Muscle layer of colon (tissue), 2 donors: ENCODE results near the gene MYO5C.

Experiments used
- H3K27ac ChIP-seq: one replicate; pipeline ENCODE4 v1.7.0; 2013; ENCODE audit warnings: low read depth, mild to moderate bottlenecking, low read length, moderate library complexity
- H3K27me3 ChIP-seq, 2 donors: one replicate each; pipeline ENCODE4 v1.7.0; 2013; ENCODE audit warnings: low read length in 2 of 2, mild to moderate bottlenecking in 2 of 2; ENCODE audit not compliant: insufficient read depth in 2 of 2, control insufficient read depth in 1 of 2
- H3K36me3 ChIP-seq: one replicate; pipeline ENCODE4 v1.7.0; 2013; ENCODE audit warnings: mild to moderate bottlenecking, low read length; ENCODE audit not compliant: insufficient read depth
- H3K4me1 ChIP-seq: one replicate; pipeline ENCODE4 v1.7.0; 2013; ENCODE audit warnings: mild to moderate bottlenecking, low read length; ENCODE audit not compliant: insufficient read depth
- H3K4me3 ChIP-seq, 2 donors: one replicate each; pipeline ENCODE4 v1.7.0; 2013; ENCODE audit warnings: low read length in 2 of 2, low read depth in 1 of 2, mild to moderate bottlenecking in 1 of 2, moderate library complexity in 1 of 2
- H3K9ac ChIP-seq: one replicate; pipeline ENCODE4 v1.7.0; 2013; ENCODE audit warnings: low read length
- H3K9me3 ChIP-seq: one replicate; pipeline ENCODE4 v1.7.0; 2013; ENCODE audit warnings: mild to moderate bottlenecking, low read length
- donor health status: abdominal sarcoma.
- donor health status: Adenocarcinoma of cecum.

The MYO5C gene

GRCh38 chr15:52295421-52296001, at the start of gene MYO5C:
TSS of gene MYO5C (minus strand) at chr15:52295804. CDS start at chr15:52295636, 168 bp downstream.
- Histone ChIP-seq H3K4me3 (peak within 1 kb of the TSS in 1 of 2 donors; percentile 47), H3K27ac (no peak within 1 kb of the TSS), H3K9ac (no peak within 1 kb of the TSS), H3K36me3 (no peaks in the 10 kb centered on the region), H3K9me3 (no peaks in the 10 kb centered on the region), H3K4me1 (no peaks in the 10 kb centered on the region), H3K27me3 (peaks cover 6 to 34% of the 10 kb centered on the region in 2 donors)

- Histone ChIP-seq H3K4me1 (no peaks in the 10 kb centered on the region), H3K27me3 (no peaks in the 10 kb centered on the region), H3K27ac (no peak overlapping the region), H3K4me3 (no peak overlapping the region), H3K36me3 (no peaks in the 10 kb centered on the region), H3K9me3 (no peaks in the 10 kb centered on the region), H3K9ac (no peak overlapping the region)
These were observed 49.0 kb upstream of the MYO5C start for GRCh38 chr15:52344592-52344991.

GRCh38 chr15:52343831-52344230, 48.2 kb upstream of the MYO5C start:
- H3K4me1 ChIP-seq = no peaks in the 10 kb centered on the region
- H3K27ac ChIP-seq = no peak overlapping the region
- H3K27me3 ChIP-seq = no peaks in the 10 kb centered on the region
- no peak overlapping the region for H3K9ac ChIP-seq
- no peaks in the 10 kb centered on the region for H3K9me3 ChIP-seq
- H3K36me3 ChIP-seq = no peaks in the 10 kb centered on the region
- H3K4me3 ChIP-seq = no peak overlapping the region

- Histone ChIP-seq H3K4me3 (no peak overlapping the region), H3K27ac (no peak overlapping the region), H3K27me3 (no peaks in the 10 kb centered on the region), H3K9me3 (no peaks in the 10 kb centered on the region), H3K9ac (no peak overlapping the region), H3K4me1 (no peaks in the 10 kb centered on the region), H3K36me3 (peaks cover 8% of the 10 kb centered on the region)
These were observed 44.5 kb upstream of the MYO5C start for GRCh38 chr15:52340093-52340492.

- Histone ChIP-seq H3K9me3 (no peaks in the 10 kb centered on the region), H3K27ac (no peak overlapping the region), H3K36me3 (peaks cover 8% of the 10 kb centered on the region), H3K9ac (no peak overlapping the region), H3K4me1 (no peaks in the 10 kb centered on the region), H3K4me3 (no peak overlapping the region), H3K27me3 (no peaks in the 10 kb centered on the region)
These were observed 43.3 kb upstream of the MYO5C start for GRCh38 chr15:52338891-52339290.

- peaks cover 12% of the 10 kb centered on the region for H3K36me3 ChIP-seq
- H3K9ac ChIP-seq = no peak overlapping the region
- H3K9me3 ChIP-seq = no peaks in the 10 kb centered on the region
- no peak overlapping the region for H3K27ac ChIP-seq
- no peak overlapping the region for H3K4me3 ChIP-seq
- no peaks in the 10 kb centered on the region for H3K27me3 ChIP-seq
- no peaks in the 10 kb centered on the region for H3K4me1 ChIP-seq
These were observed 42.5 kb upstream of the MYO5C start for GRCh38 chr15:52338058-52338457.

- Histone ChIP-seq H3K36me3 (peaks cover 12% of the 10 kb centered on the region), H3K27me3 (no peaks in the 10 kb centered on the region), H3K4me1 (no peaks in the 10 kb centered on the region), H3K9me3 (no peaks in the 10 kb centered on the region), H3K27ac (no peak overlapping the region), H3K4me3 (no peak overlapping the region), H3K9ac (no peak overlapping the region)
These were observed 41.7 kb upstream of the MYO5C start for GRCh38 chr15:52337198-52337853.

GRCh38 chr15:52336529-52336928, 40.9 kb upstream of the MYO5C start:
- H3K27ac ChIP-seq = no peak overlapping the region
- no peaks in the 10 kb centered on the region for H3K27me3 ChIP-seq
- H3K9me3 ChIP-seq = no peaks in the 10 kb centered on the region
- no peaks in the 10 kb centered on the region for H3K4me1 ChIP-seq
- H3K36me3 ChIP-seq = peaks cover 12% of the 10 kb centered on the region
- no peak overlapping the region for H3K9ac ChIP-seq
- H3K4me3 ChIP-seq = no peak overlapping the region

GRCh38 chr15:52334491-52335160, 39.0 kb upstream of the MYO5C start:
- Histone ChIP-seq H3K4me1 (no peaks in the 10 kb centered on the region), H3K27ac (no peak overlapping the region), H3K4me3 (no peak overlapping the region), H3K36me3 (peaks cover 20% of the 10 kb centered on the region), H3K27me3 (no peaks in the 10 kb centered on the region), H3K9ac (no peak overlapping the region), H3K9me3 (no peaks in the 10 kb centered on the region)

GRCh38 chr15:52331490-52332240, 36.1 kb upstream of the MYO5C start:
- Histone ChIP-seq H3K4me1 (no peaks in the 10 kb centered on the region), H3K27ac (no peak overlapping the region), H3K36me3 (peaks cover 47% of the 10 kb centered on the region)

GRCh38 chr15:52329987-52330386, 34.4 kb upstream of the MYO5C start:
- H3K9me3 ChIP-seq = no peaks in the 10 kb centered on the region
- no peaks in the 10 kb centered on the region for H3K27me3 ChIP-seq
- peaks cover 43% of the 10 kb centered on the region for H3K36me3 ChIP-seq
- H3K4me3 ChIP-seq = no peak overlapping the region
- no peak overlapping the region for H3K27ac ChIP-seq
- no peak overlapping the region for H3K9ac ChIP-seq
- no peaks in the 10 kb centered on the region for H3K4me1 ChIP-seq

More at GRCh38 chr15:52331490-52332240, 36.1 kb upstream of the MYO5C start:
- Histone ChIP-seq H3K27me3 (no peaks in the 10 kb centered on the region), H3K9me3 (no peaks in the 10 kb centered on the region), H3K9ac (no peak overlapping the region), H3K4me3 (no peak overlapping the region)
